ENCODE measurements around the gene PAK1.

DNA sequence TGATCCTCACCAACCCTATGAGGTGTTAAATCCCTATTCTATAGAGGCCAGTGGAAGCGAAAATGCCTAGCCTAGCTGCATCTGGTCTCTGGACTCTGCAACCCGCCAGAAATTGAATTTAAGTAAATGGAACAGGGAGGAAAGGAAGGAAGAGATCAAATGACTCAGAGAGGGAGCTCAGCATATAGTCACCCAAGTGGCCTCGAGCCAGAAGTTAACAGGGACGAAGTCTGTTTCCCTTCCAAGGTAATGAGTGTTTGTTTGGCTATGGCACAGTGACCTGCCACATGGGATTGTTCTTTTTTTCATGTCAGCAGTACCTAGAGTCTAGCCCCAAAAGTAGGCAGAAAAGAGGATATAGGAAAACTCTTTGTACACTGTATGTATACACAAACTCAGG, 66.3 kb downstream of the PAK1 start:
- TF ChIP-seq POLR2A (IDR thresholded peaks at IDR 0.05; ENCODE audit: low read depth, low read length) (no peak), SPI1 (IDR thresholded peaks at IDR 0.05; ENCODE audit: low read depth, low read length) (no peak), POLR2AphosphoS5 (IDR thresholded peaks at IDR 0.05; ENCODE audit: low read depth, low read length) (no peak)
